Astrocyte of the spinal cord (primary cell): ENCODE results near the gene ACYP2.

Experiments
- DNase-seq: peaks from one replicate; pipeline ENCODE4 v3.0.0; 2011; ENCODE audit warnings: low read depth, low spot score
- H3K4me3 ChIP-seq: 2 replicates; pipeline ENCODE4 v1.5.1; 2011; ENCODE audit warnings: low read depth, mild to moderate bottlenecking, low read length, moderate library complexity
- in situ Hi-C: cut with HindIII; loops from 2 replicates; pipeline ENCODE4 v1.10.0; 2017; ENCODE audit warnings: low sequenced_read_pairs
- TF ChIP-seq, protein P1 (sequence below): IDR thresholded peaks from 2 replicates; pipeline ENCODE4 v1.5.1; 2012; ENCODE audit warnings: low read depth, mild to moderate bottlenecking, low read length, inconsistent platforms

ACYP2 gene

DNA sequence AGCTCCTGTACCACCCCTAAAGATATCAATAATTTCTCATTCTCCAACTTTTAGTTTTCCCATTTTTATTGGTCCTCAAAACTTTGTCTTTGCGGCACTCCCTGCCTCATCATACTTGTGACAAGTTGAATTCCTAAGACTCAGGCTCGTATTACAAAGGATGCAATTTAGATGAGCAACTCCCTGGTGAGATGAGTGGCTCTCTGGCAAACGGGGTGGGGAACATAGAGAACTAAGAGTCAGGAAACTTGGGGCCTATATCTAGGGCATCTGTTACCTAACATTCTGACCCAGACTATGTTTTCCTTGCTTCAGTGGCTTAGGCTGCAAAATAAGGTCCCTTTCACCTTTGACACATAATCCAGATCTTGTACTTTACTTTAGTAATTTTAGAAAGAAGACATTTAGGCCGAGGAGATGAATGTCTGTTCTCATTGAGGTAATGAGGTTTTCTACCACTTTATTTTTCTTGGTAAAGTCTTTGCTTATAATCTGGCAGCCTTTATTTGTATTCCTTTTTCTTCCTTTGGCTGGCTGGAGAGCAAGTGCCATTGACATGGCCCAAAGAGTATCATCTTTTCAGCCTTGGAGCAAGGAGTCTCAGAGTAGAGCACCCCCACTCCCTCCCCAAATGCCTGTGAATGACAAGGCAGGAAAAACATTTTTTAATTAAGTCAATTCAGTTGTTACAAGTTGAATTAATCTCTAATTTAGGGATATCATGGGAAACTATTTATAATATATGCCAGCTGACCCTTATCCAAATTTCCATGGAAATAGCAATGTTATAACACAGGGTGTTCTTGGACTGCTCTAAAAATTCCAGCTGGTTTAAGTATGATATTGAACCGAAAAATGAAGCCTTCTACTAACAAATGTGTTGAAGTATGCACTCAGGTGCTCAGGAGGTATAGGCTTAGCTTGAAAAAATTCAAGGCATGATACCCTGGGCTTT, 125.4 kb downstream of the ACYP2 start:
- TF ChIP-seq, protein P1, sequence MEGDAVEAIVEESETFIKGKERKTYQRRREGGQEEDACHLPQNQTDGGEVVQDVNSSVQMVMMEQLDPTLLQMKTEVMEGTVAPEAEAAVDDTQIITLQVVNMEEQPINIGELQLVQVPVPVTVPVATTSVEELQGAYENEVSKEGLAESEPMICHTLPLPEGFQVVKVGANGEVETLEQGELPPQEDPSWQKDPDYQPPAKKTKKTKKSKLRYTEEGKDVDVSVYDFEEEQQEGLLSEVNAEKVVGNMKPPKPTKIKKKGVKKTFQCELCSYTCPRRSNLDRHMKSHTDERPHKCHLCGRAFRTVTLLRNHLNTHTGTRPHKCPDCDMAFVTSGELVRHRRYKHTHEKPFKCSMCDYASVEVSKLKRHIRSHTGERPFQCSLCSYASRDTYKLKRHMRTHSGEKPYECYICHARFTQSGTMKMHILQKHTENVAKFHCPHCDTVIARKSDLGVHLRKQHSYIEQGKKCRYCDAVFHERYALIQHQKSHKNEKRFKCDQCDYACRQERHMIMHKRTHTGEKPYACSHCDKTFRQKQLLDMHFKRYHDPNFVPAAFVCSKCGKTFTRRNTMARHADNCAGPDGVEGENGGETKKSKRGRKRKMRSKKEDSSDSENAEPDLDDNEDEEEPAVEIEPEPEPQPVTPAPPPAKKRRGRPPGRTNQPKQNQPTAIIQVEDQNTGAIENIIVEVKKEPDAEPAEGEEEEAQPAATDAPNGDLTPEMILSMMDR = no peak
- in situ Hi-C loops = no loop called here
- no peak overlapping the region for H3K4me3 ChIP-seq
- peak; percentile 69 for DNase-seq

DNA sequence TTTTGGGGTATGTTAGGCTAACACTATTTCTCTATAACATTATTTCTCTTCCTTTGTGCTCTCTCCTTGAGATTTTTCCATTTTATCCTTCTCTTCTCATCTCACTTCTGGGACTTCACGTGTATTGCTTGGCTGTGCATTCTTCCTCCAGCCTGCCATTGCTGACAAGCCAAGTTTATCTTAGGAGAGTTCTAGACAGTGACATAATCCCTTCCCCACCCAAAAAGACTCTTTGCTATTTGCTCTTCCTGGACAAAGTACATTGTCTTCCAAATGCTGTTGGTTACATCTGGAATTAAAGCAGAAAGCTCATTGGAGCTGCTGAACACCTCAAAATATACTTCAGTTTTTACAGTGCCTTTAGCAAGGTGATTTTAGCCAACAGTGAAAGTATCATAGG, 131.7 kb downstream of the ACYP2 start:
- no peak for DNase-seq
- H3K4me3 ChIP-seq = no peak overlapping the region
- TF ChIP-seq, protein P1 = no peak
- in situ Hi-C loops = no loop called here

DNA sequence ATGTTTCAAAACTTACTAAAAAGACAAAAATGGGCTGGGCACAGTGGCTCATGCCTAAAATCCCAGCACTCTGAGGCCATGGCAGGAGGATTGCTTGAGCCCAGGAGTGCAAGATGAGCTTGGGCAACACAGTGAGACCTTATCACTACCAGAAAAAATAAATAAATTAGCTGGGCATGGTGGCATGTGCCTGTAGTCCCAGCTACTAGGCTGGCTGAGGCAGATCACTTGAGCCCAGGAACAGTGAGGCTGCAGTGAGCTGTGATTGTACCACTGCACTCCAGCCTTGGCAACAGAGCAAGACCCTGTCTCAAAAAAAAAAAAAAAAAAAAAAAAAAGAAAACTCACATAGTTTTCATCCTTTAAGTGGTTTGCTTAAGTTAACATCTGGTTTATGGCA, 134.2 kb downstream of the ACYP2 start:
- no peak for DNase-seq
- in situ Hi-C loops = no loop called here
- TF ChIP-seq, protein P1 = no peak
- no peak overlapping the region for H3K4me3 ChIP-seq

DNA sequence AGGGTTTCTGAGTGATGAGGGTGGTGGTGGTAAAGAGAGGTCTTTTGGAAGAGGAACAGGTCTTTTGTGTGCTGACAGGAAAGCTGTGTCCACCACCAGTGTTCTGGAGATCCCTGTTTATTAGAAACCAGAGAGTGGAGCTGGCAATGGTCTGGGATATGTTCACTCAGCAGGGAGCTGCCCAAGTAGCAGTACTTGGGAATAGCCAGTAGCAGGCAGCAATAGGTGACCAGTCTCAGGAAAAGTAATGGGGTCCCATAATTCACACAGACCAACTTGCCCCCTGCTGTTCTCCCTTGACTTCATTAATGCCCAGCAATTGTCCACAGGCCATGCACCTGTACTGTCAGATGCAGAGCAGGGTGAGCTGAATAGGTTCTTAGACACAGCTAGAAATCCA, 138.8 kb downstream of the ACYP2 start:
- no peak overlapping the region for H3K4me3 ChIP-seq
- TF ChIP-seq, protein P1 = peak; percentile 10
- no peak for DNase-seq
- in situ Hi-C loops = no loop called here

DNA sequence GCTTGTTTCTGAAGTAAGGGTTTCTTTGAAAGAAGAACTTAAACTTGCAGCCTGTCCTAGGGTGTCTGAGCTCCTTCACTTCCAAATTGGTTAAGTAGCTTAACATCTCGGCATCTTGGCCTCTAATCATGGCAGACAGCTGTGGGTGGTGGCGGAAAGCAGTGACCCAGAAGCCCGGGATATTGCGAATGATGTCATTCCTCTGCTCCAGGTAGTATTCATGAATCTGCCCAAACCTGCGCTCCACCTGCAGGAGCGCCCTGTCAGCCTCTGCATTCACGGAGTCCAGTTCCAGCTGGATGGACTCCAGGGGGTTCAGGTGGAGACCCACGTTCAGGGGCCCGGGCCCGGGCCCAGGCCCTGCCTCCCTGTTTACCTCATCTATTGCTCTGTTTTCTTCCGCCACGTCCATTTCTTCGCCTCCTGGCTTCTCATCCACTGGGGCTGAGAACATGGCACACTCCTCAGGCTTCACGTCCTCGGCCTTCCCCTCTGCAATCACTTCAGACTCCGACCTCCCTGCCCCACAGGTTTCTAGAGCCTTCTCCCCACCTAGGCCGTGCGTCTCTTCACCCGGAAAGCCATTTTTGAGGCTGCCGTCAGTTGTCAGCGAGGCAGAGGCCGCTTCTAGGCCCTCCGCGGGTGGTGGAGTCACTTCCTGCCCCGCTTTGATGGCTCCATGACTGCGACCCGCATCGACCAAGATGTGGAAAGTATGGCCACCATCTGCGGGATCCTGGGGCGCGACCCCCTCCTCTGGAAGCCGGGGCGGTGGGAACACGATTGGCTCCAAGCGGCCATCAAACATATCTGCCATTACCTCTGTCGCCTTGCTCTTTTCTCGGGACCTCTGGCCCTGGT, 140.0 kb downstream of the ACYP2 start:
- in situ Hi-C loops = no loop called here
- TF ChIP-seq, protein P1 = no peak
- no peak overlapping the region for H3K4me3 ChIP-seq
- DNase-seq = no peak

DNA sequence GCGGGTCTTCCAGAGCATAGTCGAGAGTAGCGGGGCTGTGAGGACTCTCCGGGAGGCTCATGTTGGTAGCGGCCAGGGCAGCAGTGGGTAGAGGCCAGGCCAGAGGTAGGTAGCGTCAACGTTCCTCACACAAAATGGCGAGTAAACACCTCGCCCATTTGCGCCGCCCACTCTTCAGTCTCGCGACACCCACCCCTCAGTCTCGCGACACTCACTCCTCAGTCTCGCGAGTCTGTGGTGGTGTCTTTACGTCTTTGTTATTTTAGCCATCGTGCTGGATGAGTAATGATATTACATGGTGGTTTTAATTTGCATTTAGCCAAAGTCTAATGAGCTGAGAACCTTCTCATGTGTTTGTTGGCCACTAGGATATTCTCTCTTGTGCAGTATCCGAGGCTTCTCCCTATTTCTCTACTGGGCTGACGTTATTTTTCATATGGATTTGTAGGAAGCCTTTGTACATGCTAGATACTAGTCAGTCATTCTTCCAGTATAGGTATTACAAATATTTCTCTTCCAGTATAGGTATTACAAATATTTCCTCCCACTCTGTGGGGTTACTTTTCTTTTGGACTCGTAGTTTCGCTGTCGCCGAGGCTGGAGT, 140.8 kb downstream of the ACYP2 start, which contains the start of gene TSPYL6:
TSPYL6 (minus strand) TSS at position 139 of the 604 bp plus-strand sequence; CDS start at position 61, 78 bp downstream.
- TF ChIP-seq, protein P1 = no peak
- DNase-seq = no peak
- in situ Hi-C loops = no loop called here
- H3K4me3 ChIP-seq = no peak within 1 kb of the TSS
